ENCODE measurements around the gene SOAT2. TPM values are rescaled to one million over a fixed set of nuclear protein-coding genes. Genes with fewer than 3 reads are reported as not detected.
A peak's percentile ranks its signal among the peaks of the same experiment; 100 is the strongest.

Gene SOAT2
- total and polyA plus RNA-seq, 2 of the 4 experiments (the other 2 are of a cell fraction), result 0.18 to 0.39 TPM

GRCh38 chr12:53172352-53172751 is 69.1 kb downstream of the SOAT2 start:
- DNase-seq (peak; percentile 81), ATAC-seq (ENCODE audit: low read depth) (peak; percentile 79)
- H3K4ac ChIP-seq (ENCODE audit: low read depth, low read length), result 0 out of 2 replicates have a peak overlapping the region, but pooled peaks have one; percentile 50
- H3K4me3 ChIP-seq (ENCODE audit: insufficient read depth, low read depth, low read length), result no peak overlapping the region
- no peak overlapping the region for H3K18ac ChIP-seq (ENCODE audit: low read depth, low read length)
- H4K91ac ChIP-seq (ENCODE audit: insufficient read depth, low read depth, low read length), result peak overlapping the region; percentile 16; the same call in 1 of the 2 replicates
- TF ChIP-seq NFE2L2 (IDR thresholded peaks at IDR 0.05; ENCODE audit: low read depth, low read length) (no peak), CEBPB (IDR thresholded peaks at IDR 0.05; ENCODE audit: low read depth, low read length) (no peak), FOS (IDR thresholded peaks at IDR 0.05; ENCODE audit: low read depth, low read length) (no peak), MAFK (IDR thresholded peaks at IDR 0.05; ENCODE audit: low read depth, low read length) (no peak), MXI1 (IDR thresholded peaks at IDR 0.05; ENCODE audit: borderline replicate concordance, low read depth, low read length) (no peak)
- TF ChIP-seq, protein P1, sequence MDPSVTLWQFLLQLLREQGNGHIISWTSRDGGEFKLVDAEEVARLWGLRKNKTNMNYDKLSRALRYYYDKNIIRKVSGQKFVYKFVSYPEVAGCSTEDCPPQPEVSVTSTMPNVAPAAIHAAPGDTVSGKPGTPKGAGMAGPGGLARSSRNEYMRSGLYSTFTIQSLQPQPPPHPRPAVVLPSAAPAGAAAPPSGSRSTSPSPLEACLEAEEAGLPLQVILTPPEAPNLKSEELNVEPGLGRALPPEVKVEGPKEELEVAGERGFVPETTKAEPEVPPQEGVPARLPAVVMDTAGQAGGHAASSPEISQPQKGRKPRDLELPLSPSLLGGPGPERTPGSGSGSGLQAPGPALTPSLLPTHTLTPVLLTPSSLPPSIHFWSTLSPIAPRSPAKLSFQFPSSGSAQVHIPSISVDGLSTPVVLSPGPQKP (IDR thresholded peaks at IDR 0.05; ENCODE audit: borderline replicate concordance, low read depth, low read length), result no peak
- peaks cover 22% of the 10 kb centered on the region for H3K9me1 ChIP-seq (ENCODE audit: insufficient read depth, low read length)
- H3K36me3 ChIP-seq (ENCODE audit: control insufficient read depth, insufficient read depth, low read length), result peaks cover 20% of the 10 kb centered on the region
- no peaks in the 10 kb centered on the region for H3K27me3 ChIP-seq (ENCODE audit: control insufficient read depth, insufficient read depth, low read length)
- peak overlapping the region; percentile 78; the same call in 1 of the 3 replicates for H2BK15ac ChIP-seq (ENCODE audit: low read depth, low read length)
- no TSS peak for BruUV-seq (replicated peaks)
- dilution Hi-C loops (cut with HindIII; ENCODE audit: low sequenced_read_pairs, unreplicated experiment) (no loop called here), intact Hi-C loops (cut with micrococcal nuclease) (no loop called here), in situ Hi-C loops (cut with MboI; ENCODE audit: low sequenced_read_pairs) (no loop called here)
- no peak overlapping the region for H2BK20ac ChIP-seq (ENCODE audit: low read depth, low read length)
- no peak overlapping the region for H3K27ac ChIP-seq (ENCODE audit: insufficient read depth, low read length)
- no peak overlapping the region for H3K56ac ChIP-seq (ENCODE audit: extremely low read depth, insufficient read depth, low read length)
- peak overlapping the region; percentile 60 for H2AFZ ChIP-seq (replicated peaks; ENCODE audit: low read length, poor library complexity)
- POLR2A ChIA-PET (ENCODE audit: unreplicated experiment), result interaction anchor here (0.6 kb wide), 1 partner anchor 11 kb away, joined by 28 read pairs; no protein-coding TSS in a partner anchor
- H2BK5ac ChIP-seq (ENCODE audit: low read depth, low read length, poor library complexity, severe bottlenecking), result peak overlapping the region; percentile 0
- H3K14ac ChIP-seq (replicated peaks; ENCODE audit: low read depth, low read length), result peak overlapping the region; percentile 70; the same call in 1 of the 2 replicates
- CTCF ChIA-PET, result interaction anchor here (0.6 to 1.5 kb wide), 2 partner anchors 13 to 217 kb away, joined by 3 to 6 read pairs; no protein-coding TSS in a partner anchor
- H2BK120ac ChIP-seq (ENCODE audit: low read depth, low read length), result peak overlapping the region; percentile 11; the same call in 1 of the 2 replicates
- H3K4me1 ChIP-seq (ENCODE audit: control insufficient read depth, insufficient read depth, low read length), result peaks cover 19% of the 10 kb centered on the region
- peak overlapping the region; percentile 16 to 60; a peak in 3 of 4 replicates for H4K8ac ChIP-seq (ENCODE audit: low read depth in 2 of 2, low read length in 2 of 2)
- no peak overlapping the region for H4K5ac ChIP-seq (ENCODE audit: low read depth, low read length)
- no peak overlapping the region for H3K9ac ChIP-seq (ENCODE audit: low read depth, low read length)
- H2AK5ac ChIP-seq (ENCODE audit: low read depth, low read length), result peak overlapping the region; percentile 59; the same call in 1 of the 2 replicates
- H3K9me3 ChIP-seq (ENCODE audit: control insufficient read depth, insufficient read depth, low read length), result no peaks in the 10 kb centered on the region
- no peak overlapping the region for H3K23ac ChIP-seq (ENCODE audit: low read depth, low read length)
- no peak overlapping the region for H2AK9ac ChIP-seq (replicated peaks; ENCODE audit: low read depth, low read length, poor library complexity)
- no CpG with 5 or more reads among the region's 11 CpGs for WGBS, 2 experiments (ENCODE audit: extremely low coverage in 2 of 2, insufficient read length in 1 of 2)
- H3K4me2 ChIP-seq (ENCODE audit: low read depth, low read length), result no peak overlapping the region
- H4K20me1 ChIP-seq (ENCODE audit: insufficient read depth, low read length), result no peaks in the 10 kb centered on the region
- H3K79me1 ChIP-seq (ENCODE audit: low read depth in 1 of 2, low read length in 2 of 2), result peaks cover 0 to 24% of the 10 kb centered on the region in 2 experiments; a peak in 2 of 4 replicates
